ENCODE results near the gene ATXN3L.

- TF ChIP-seq, protein P1, sequence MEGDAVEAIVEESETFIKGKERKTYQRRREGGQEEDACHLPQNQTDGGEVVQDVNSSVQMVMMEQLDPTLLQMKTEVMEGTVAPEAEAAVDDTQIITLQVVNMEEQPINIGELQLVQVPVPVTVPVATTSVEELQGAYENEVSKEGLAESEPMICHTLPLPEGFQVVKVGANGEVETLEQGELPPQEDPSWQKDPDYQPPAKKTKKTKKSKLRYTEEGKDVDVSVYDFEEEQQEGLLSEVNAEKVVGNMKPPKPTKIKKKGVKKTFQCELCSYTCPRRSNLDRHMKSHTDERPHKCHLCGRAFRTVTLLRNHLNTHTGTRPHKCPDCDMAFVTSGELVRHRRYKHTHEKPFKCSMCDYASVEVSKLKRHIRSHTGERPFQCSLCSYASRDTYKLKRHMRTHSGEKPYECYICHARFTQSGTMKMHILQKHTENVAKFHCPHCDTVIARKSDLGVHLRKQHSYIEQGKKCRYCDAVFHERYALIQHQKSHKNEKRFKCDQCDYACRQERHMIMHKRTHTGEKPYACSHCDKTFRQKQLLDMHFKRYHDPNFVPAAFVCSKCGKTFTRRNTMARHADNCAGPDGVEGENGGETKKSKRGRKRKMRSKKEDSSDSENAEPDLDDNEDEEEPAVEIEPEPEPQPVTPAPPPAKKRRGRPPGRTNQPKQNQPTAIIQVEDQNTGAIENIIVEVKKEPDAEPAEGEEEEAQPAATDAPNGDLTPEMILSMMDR (IDR thresholded peaks at IDR 0.05) = no peak
- TF ChIP-seq POLR2A (IDR thresholded peaks at IDR 0.05) = no peak
- TF ChIP-seq EP300 (IDR thresholded peaks at IDR 0.05) = no peak
Measured at GRCh38 chrX:13334491-13334890, 14.6 kb upstream of the ATXN3L start.

Measured in suprapubic skin (tissue), 3 donors.